HL-60/S4 (cell line): ENCODE data around the gene ABHD16A.

Experiments used
- in situ Hi-C: fragments of 300-500 bp; cut with MboI; formaldehyde crosslinking; loops from 2 replicates; pipeline ENCODE4 v1.14.3; 2022; ENCODE audit warnings: low sequenced_read_pairs

ABHD16A gene

GRCh38 chr6:31732029-31732428 lies 28.9 kb upstream of the ABHD16A start:
- in situ Hi-C loops: no loop called here

- in situ Hi-C loops: no loop called here
Measured at GRCh38 chr6:31730631-31731086, 27.5 kb upstream of the ABHD16A start.

GRCh38 chr6:31729979-31730630 lies 27.0 kb upstream of the ABHD16A start:
- in situ Hi-C loops: no loop called here

GRCh38 chr6:31729515-31729978 lies 26.4 kb upstream of the ABHD16A start:
- in situ Hi-C loops: no loop called here

GRCh38 chr6:31728767-31729514 lies 25.8 kb upstream of the ABHD16A start, which contains the start of gene DDAH2:
Gene DDAH2 (minus strand): TSS chr6:31729299. CDS start chr6:31729161, 138 bp downstream.
- in situ Hi-C loops: no loop called here

GRCh38 chr6:31727717-31728671 lies 24.9 kb upstream of the ABHD16A start:
- in situ Hi-C loops: no loop called here

GRCh38 chr6:31727034-31727716 lies 24.1 kb upstream of the ABHD16A start:
- in situ Hi-C loops: no loop called here

GRCh38 chr6:31725502-31726350 lies 22.6 kb upstream of the ABHD16A start:
- in situ Hi-C loops: no loop called here

- in situ Hi-C loops: no loop called here
Measured at GRCh38 chr6:31723980-31724691, 21.0 kb upstream of the ABHD16A start.

- in situ Hi-C loops: no loop called here
Measured at GRCh38 chr6:31723245-31723979, 20.3 kb upstream of the ABHD16A start, which contains the start of gene MPIG6B. Gene MPIG6B (plus strand): TSS chr6:31723373. CDS start chr6:31723384, 11 bp downstream.

GRCh38 chr6:31722173-31722572 lies 19.0 kb upstream of the ABHD16A start:
- in situ Hi-C loops: no loop called here

- in situ Hi-C loops: no loop called here
Measured at GRCh38 chr6:31721351-31722020, 18.4 kb upstream of the ABHD16A start, which contains the start of gene LY6G6C. Gene LY6G6C (minus strand): TSS chr6:31721746. CDS start chr6:31721679, 67 bp downstream.

GRCh38 chr6:31720196-31720770 lies 17.2 kb upstream of the ABHD16A start:
- in situ Hi-C loops: no loop called here

GRCh38 chr6:31719001-31719400 lies 15.9 kb upstream of the ABHD16A start:
- in situ Hi-C loops: no loop called here

GRCh38 chr6:31718265-31718664 lies 15.1 kb upstream of the ABHD16A start:
- in situ Hi-C loops: no loop called here

GRCh38 chr6:31717499-31718222 lies 14.5 kb upstream of the ABHD16A start:
- in situ Hi-C loops: no loop called here
